T-helper 9 cell (primary cell): ENCODE measurements around the gene ZNF621.
A peak's percentile ranks its signal among the peaks of the same experiment; 100 is the strongest.
"Not testable (repeated sequence)": the region's sequence is repeated elsewhere in the genome, so short reads cannot be mapped to it uniquely, and the experiment has no call there.

Experiments
- DNase-seq: peaks from one replicate; pipeline ENCODE4 v3.0.0-alpha.2; 2020

ZNF621 gene

DNA sequence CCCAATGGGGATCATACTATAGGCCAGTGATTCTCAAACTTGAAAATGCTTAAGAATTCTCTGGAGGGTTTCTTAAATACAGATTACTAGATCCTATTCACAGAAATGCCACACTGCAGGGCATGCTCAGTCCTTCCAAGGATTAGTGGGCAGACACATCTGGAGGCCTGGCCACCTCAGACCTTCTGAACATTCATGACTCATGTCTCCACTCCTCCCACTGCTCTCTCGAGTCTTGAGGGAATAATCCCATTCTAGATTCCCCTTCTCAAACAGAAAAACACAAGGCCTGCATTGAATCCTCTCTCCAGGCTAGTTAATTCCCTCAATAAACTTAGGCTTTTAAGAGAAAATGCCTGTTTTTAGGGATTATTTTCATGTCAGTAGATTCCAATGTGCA lies 22.1 kb downstream of the ZNF621 start:
- DNase-seq: no peak

GRCh38 chr3:40550167-40550566 lies 25.4 kb downstream of the ZNF621 start:
- no peak for DNase-seq

DNA sequence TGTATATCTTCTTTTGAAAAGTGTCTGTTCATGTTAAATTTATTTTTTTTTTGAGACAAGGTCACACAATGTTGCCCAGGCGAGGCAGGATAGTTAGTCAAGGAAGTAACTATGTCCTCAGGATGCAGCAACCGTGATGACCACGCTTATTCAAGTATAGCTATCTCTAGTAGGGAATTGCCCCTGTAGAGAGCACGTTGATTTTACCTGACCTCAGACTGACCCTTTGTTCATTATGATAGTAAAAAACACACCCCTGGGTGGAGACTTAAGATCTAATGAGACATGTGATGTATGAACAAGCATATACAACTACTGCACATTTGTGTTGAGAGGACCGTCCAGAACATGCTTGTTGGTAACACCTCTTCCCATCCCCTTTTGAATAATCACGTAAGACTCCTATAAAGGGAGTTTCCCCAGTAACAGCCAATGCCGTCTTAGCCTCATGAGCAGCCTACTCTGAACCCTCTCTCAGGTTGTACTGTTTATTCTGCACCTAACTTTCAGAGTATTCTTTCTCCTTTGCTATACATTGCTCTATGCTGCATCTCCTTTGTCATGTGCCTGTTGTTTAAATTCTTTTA lies 32.9 kb downstream of the ZNF621 start:
- no peak for DNase-seq

- DNase-seq: not testable (repeated sequence)
Observed at GRCh38 chr3:40562482-40562881, 37.7 kb downstream of the ZNF621 start.

DNA sequence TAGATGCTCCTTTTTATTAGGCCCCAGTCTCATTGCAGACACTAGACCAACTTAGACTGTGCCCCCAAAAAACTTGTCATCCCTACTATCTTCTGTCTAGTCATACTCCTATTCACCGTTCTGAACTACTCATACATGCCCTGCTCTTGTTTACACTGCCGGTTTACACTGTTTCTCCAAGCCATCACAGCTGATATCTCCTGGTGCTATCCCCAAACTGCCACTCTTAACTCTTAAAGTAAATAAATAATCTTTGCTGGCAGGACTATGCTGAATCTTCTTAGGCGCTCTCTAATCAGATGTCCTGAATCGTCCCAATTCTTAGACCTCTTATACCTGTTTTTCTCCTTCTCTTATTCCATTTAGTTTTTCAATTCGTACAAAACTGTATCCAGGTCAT lies 40.9 kb downstream of the ZNF621 start:
- not testable (repeated sequence) for DNase-seq

DNA sequence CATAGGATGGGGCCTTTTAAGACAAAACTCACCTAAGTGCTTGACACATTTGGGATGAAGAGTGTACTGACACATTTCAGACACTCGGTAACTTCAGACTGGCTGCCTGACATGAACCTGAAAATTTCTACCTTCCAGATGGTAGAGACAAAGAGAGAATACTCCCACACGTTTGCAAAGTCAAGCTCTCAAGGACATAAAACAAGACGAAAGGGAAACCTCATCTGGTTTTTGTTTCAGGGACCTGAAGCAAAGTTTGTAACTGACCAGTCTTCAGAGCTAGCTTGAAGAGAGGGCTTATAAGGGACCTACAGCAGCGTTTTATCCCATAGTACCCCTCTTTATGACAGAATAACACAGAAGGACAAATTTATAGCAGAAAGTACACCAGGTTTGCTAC lies 41.9 kb downstream of the ZNF621 start:
- DNase-seq: no peak

DNA sequence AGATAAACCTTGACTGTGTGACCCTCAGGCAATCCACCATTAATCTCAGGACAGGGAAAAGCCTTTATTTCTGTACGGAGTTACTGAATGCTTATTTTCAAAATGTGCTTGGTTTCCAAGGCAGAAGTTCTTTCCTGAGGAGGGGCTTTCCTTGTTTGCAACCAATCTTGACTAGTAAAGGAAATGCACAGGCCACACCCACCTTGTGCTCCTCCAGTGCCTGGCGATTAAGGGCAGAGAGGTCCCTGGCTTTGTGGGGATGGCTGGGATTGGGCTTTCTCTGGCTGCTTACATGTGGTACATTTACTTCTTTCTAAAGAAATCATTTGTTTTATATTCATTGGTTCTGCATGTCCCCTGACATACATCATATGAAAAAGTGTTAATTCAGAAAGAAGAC lies 47.8 kb downstream of the ZNF621 start:
- DNase-seq: no peak

DNA sequence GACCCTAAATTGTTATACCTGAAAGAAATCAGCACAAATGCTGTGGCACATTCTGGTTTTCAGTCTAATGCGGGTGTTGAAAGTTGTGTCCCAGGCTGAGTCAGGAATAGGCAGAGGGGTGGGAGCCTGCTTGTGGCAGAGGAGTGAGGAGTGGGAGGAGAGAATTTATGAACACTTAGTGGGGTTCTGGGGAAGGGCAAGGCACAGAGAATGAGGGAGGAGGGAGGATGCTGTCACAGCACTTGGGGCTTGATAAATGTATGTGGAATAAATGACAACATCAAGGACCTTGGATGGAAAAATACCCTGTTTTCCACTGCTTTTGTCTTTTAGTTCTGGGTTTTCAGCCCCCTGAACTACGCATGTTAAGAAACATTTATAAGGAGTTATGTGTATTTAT lies 49.3 kb downstream of the ZNF621 start:
- no peak for DNase-seq

DNA sequence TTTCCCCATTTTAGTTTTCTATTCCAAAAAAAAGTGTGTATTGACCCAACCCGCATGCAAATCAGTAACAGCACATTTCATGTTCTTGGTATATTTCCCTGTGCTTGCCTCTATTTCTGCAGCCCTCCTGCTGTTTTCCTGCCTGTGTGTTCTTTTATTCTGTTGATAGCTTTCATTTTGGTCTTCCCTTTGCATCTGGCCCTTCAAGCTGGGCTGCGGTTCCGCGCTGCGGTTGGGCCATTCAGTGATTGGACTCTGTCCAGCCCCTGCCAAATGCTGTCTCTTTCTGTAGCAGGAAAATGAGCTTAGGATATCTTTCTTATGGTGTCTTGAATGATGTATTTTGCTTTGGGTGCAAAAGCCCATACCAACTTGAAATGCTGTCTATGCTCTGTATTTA lies 49.9 kb downstream of the ZNF621 start:
- no peak for DNase-seq

DNA sequence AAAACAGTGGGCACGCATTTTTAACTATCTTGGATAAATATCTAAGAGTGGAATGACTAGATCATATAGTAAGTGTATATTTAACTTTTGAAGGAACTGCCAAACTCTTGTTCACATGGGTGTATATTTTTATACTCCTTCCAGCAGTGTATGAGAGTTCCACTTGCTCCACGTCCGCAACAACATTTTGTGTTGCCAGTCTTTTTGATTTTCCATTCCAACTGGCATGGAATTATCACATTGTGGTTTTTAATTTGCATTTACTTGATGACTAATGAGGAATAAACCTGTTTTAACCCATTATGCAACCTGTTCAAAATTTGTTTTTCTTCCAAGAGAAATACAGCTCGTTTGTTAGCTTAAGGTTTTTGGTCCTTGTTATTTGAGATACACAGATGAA lies 51.6 kb downstream of the ZNF621 start:
- DNase-seq: no peak

DNA sequence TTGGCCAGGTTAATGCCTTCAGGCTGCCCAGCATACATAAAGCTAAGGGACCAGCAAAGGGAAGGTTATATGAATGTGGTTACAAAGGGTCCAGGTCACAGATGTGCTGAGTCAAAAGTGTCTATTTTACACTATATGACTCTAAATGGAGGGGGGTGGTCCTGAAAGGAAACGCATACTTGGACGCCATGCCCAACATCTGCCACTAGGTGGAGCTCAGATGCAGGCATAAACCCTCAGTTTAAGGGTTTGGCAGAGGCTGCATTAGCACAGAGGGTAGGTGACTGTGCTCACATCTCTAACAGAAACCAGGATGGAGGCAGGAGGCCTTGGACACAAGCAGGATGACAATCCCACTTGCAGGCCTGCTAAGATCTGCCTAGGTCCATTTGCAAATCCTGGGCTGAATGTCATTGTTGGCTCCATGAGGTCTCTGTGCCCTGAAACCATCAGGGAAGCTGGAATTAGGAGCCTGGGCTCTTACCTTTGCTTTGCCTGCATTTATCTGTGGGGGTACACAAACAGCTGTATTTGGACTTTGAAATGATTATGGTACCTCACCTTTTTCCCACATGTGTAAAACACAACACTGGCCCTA lies 55.8 kb downstream of the ZNF621 start:
- peak; percentile 41 for DNase-seq

DNA sequence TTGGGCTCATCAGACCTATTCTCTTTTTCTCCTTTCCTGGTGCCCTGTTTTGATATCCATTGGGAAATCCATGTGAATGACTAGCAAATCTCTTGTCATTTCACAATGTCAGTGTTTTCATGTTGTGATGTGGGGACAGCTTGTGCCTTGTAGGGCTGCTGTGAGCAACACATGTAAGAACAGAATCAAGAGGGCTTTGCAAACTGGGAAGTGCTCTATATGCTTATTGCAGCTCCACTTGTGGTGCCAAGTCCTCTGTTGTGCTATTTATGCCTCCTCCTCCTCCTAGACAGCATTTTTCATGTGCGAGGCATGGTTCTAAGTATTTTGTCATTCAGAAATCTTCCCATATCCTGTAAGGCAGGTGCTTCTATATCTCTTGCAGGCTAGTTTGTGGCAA lies 56.4 kb downstream of the ZNF621 start:
- DNase-seq: no peak

GRCh38 chr3:40582401-40583027 lies 57.8 kb downstream of the ZNF621 start:
- DNase-seq: no peak

DNA sequence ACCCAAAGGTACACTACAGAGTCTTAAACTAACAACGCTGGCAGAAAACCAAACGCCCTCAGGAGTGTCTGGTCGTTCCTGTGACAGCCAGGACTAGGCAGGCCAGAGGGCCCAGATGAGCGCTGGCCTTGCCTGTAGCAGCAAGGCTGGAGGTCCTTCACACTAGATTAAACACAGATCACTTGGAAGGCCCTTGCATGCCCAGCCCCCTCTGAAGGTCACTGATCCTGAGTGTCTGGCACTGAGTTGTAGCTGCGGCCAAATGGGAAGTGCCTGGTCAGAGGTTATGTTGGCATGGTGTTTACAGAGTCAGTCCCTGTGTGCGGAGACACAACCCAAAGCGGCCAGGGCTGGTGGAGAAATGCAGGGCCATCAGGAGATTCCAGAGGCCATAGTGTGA lies 58.9 kb downstream of the ZNF621 start:
- no peak for DNase-seq

DNA sequence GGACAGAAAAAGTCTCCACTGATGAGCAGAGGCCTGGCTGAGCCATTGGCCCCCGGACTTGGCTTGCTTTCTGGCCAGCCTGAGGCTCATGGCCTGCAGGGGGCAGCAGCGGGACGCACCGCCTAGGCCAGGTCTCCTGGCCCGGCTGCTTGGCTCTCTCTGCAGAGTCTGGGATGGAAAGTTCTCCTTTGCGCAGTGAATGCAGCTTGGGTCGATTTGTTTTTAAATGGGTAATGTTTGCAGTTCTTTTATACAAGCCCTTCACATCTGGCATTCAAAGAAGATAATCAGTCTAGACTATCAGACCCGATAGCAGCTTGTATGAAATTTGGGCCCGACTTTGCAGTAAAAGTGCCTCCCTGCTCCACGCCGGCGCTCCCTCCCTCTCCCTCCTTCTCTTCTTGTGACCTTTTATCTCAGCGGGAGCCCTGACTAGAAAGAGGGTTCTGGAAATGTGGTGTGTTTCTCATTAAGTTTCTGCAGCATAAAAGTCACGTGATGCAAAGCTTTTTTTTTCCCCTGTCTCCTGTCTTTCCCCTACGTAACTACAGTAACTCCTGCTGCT lies 59.9 kb downstream of the ZNF621 start:
- DNase-seq: peak; percentile 69

DNA sequence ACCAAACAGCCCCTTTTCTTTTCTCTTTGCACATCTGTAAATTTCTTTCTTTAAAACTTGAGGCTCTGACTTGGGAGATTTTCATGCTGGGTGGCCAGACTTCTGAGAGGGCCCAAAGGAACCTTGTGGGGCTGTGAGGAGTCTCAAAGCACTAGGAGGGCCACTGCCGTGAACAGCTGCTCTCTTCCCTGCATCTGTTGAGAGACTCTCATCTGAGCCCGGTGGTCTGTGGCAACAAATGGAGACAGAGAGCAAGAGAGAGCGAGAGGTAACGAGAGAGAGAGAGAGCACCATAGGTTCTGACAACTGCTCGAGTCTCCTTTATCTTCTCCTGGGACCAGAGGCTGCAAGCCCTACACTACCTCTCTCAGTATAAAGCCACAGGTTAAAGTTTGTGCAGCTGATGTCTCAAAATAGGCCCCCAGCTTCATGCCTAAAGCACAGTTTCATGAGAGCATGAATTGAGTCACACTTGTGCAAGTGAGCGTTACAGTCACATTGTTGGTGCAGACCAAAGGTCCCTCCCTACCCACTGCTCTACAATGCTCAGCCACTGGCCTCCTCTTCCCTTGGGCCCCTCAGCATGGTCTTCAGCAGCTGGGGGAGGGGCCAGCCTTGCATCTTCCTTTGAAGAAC lies 60.7 kb downstream of the ZNF621 start:
- no peak for DNase-seq

- no peak for DNase-seq
Observed at GRCh38 chr3:40586901-40587300, 62.1 kb downstream of the ZNF621 start.

DNA sequence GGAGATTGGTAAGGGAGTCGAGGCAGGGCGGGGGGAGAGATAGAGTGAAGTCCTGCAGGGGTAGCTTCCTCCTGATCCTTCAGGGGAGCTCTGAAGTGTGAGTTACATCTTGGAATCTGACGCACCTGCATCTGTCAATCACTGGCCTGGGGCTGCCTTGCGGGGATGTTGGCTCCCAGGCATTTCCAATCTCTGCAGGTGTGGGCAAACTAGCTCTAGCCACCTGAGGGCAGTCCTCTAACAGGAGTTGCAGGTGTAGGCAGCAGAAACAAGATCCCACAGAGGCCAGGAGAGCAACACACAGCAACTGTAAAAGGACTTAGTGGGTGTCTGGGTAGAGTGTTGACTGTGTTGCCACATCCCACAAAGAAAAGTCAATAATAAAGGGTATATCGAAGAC lies 63.6 kb downstream of the ZNF621 start:
- no peak for DNase-seq
